Skeletal muscle cell (primary cell): Measurements from ENCODE around the gene FAM193B.
A peak's percentile ranks its signal among the peaks of the same experiment; 100 is the strongest.
"Not testable (repeated sequence)": the region's sequence is repeated elsewhere in the genome, so short reads cannot be mapped to it uniquely, and the experiment has no call there.

Source experiments
- DNase-seq: peaks from one replicate; pipeline ENCODE4 v3.0.0-alpha.2; 2010; ENCODE audit warnings: low read depth
- H3K4me3 ChIP-seq: 2 replicates; pipeline ENCODE4 v1.5.1; 2011; ENCODE audit warnings: low read depth, mild to moderate bottlenecking, control low read depth, low read length, moderate library complexity

Gene FAM193B

DNA sequence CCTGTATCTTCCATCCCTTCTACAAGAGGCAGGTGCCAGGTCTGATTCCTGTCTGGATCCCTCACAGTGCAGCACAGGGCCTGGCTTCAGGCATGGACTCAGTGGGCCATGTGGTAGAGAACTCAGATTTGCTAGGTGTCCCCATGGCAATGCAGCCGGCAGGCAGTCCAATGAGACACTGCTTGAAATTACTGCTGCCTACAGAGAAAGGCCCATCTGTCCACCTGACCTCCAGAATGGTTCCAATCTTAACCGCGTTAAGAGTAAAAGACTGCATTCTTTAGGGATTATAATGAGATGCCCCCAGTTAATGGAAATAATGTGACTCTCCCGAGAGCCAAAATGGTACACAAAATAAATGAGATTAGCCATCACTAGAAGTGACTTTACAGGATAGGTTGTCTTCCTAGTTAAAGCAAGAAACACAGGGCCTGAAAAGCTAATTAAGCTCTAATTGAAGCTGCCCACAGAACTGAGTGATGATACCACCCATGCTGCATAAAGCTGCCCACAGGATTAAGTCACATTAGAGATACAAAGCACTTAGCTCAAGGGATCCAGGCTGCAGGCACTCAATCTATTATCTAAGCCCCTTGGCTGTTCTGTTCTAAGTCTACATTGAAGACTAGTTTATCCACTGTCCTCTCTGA is 11.4 kb downstream of the FAM193B start:
- DNase-seq = no peak
- H3K4me3 ChIP-seq = no peak overlapping the region

DNA sequence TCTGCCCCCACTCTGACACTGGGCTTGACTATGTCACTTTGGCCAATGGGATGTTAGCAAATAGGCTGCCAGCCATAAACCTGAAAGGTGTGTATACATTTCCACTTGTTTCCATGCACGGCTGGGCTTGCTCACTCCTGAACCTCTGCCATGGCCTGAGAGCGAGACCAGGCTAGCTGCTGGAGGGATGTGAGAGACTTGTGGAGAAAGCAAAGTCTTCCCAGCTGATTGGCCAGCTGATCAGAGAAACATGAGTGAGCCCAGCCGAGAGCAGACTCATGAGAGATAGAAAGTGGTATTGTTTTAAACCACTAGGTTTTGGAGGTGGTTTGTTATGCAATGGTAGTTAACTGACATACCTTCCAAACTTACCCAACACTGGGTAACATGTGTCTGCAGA is 13.9 kb downstream of the FAM193B start:
- no peak overlapping the region for H3K4me3 ChIP-seq
- no peak for DNase-seq

DNA sequence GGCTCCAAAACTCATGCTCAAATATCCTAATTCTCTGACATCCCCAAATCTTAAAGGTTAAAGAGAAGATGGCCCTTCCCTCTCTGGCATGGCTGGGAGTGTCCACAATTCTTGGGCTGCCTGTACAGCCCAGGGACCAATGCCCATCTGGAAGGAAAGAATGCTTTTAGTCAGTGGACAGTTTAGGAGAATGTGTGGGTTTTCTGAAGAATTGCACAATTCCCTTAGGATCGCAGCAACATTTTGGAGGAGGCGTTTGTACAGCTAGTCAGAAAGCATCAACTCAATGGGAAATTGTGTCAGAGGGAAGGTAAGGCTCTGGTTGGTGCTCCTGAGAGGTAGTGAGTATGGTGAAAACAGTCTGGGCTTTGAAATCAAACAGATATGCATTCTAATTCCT is 15.0 kb downstream of the FAM193B start:
- no peak for DNase-seq
- no peak overlapping the region for H3K4me3 ChIP-seq

DNA sequence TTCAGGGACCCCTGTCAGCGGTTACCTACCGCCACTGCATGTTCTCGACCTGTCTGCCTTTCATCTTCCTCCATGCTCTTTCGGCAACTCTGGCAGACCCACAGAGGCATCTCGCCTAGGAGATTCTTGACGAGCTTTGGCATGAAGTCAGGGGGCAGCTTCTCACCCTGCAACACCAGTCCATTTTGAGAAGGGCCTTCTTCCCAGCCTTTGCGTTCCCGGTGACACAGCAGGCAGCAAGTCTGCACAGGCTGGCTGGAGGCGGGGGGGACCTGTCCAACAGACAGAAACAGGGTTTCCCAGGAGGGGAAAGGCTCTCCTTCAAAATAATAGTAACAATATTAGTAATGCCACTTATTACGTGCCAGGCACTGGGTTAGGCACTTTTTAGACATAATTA is 15.5 kb downstream of the FAM193B start:
- no peak overlapping the region for H3K4me3 ChIP-seq
- no peak for DNase-seq

DNA sequence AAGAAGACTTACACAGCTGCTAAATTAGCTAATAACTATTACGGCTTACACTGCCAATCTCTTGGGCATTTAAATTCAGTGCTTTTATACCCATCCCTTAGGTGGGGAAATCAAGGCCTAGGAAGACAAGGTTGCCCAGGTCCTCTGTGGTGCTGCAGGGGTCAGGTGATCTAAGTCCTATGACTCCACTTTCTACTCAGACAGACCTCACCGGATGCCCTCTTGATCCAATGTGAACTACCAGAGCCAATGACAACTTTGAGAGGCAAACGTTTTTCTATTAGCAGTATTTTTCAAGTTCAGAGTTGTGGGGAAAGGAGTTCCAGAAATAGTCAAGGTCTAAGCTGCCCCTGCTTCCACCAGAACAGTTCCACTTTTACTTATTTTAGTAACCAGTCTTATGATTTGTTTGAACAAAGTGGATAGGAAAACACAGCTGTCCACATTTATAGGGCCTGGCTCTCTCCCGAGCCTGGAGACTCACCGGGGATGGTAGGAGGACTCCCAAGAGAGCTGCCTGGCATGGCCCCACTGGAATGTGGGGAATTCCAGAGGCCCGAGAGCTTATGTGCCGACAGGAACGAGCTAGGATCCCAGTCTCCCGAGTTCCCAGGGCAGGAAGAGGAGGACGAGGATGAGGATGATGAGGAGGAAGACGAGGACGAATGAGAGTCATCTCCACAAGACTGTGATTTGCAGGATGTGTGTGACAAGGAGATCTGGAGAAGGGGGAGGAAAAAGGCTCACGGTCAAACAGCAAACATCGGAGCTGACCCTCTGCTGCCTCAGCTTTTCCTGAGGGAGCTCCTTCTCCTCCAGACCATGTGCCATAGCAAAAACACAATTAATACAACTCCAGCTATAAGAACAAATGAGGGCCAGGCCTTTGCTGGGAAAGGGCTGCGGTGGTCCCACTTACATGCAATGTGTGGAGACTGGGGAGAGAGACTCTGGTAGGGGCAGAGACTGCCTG is 16.7 kb downstream of the FAM193B start:
- H3K4me3 ChIP-seq = no peak overlapping the region
- peak; percentile 69 for DNase-seq

DNA sequence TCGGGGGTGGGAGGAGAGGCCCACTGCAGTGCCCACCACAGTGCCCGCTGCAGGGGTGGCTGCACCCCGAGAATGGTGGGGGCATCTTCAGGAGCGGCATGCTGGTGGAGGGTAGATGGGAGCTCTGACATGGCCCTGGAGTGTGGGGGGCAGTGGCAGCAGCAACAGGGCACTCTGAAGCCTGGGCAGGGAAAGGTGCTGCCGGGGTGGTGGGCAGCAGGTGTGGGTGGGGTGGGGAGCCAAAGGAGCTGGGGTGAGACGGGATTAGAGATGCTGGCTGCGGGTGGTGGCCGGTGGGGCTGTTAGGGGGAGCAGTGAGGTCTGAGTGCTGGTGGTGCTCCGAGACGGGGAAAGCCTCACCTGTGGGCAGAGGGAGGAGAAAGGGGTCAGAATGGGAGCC is 18.0 kb downstream of the FAM193B start:
- no peak for DNase-seq

DNA sequence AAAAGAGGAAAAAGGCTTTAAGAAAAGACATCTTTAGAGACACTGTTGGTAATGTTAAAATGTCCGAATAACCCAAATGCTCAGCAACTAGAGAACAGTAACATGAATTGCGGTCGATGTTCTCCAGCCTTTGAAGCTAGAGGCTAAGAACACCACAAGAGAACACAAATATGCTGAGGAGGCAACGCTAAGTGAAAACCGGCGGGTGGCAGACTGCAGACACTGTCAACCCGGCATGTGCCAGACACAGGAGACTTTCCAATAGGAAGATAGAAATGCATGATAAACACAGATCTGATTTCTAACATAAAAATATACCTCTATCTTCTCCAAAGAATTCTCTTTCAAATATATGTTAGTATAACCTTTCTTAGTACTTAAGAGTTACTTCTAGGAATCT is 19.2 kb downstream of the FAM193B start:
- DNase-seq = no peak
- H3K4me3 ChIP-seq = no peak overlapping the region

More for the DNA sequence above, 18.0 kb downstream of the FAM193B start:
- no peak overlapping the region for H3K4me3 ChIP-seq

DNA sequence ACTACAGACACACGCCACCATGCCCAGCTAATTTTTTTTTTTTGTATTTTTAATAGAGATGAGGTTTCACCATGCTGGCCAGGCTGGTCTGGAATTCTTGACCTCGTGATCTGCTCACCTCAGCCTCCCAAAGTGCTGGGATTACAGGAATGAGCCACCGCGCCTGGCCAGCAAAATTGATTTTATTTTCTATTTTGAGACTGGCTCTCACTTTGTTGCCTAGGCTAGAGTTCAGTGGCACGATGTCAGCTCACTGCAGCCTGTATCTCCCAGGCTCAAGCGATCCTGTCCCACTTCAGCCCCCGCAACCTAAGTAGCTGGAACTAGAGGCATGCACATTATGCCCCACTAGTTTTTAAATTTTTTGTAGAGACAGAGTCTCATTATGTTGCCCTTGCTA is 19.9 kb downstream of the FAM193B start:
- DNase-seq, H3K4me3 ChIP-seq: not testable (repeated sequence)

DNA sequence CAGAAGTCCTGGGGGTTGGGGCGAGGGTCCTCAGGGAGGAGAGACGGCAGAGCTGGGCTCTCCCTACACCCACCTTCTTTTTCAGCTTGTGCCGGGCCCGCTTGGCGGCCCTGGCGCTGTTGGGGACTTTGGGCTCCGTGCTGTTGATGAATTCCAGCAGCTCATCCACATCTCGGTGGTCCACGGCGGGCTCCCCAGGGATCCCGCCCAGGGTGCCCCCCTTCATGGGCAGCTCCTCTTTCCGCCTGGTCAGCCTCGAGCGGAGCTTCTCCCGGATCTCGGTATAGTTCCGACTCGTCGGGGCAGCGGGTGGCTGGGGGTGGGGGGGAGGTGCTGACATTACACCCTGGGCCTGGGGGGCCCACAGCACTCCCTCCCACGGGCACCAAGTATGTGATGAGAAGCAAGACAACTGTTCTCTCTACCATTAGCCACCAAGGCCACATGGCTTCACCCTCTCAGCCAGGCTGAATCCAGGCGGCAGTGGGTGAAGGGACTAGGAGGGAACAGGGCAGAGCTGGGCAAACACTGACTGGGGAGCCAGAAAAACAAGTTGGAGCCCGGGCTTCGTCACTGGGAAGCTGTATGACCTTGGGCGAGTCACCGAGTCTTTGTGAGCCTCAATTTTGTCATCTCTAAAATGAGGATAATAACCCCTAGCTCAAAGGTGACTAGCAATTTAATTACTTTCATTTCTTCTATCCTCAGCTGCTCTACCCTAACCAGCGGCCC is 23.0 kb downstream of the FAM193B start:
- no peak for DNase-seq
- no peak overlapping the region for H3K4me3 ChIP-seq

DNA sequence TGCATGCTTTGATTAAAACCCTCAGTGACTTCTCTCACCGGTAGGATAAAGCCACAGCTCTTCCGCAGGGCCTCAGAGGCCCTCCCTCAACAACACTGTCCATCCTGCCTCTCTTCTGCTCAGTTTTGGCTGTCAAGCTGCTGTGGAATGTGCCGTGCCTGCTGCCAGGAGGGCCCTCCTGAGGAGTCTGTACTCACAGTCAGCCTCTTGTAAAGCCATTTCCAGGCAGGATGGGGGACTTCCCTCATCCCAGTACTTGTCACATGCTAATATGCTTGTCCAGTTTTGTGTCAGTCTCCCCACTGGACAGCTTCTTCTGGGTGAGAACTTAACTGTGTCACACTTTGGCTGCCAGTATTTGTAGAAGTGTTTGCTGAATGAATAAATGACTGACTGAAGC is 23.7 kb downstream of the FAM193B start:
- no peak for DNase-seq

DNA sequence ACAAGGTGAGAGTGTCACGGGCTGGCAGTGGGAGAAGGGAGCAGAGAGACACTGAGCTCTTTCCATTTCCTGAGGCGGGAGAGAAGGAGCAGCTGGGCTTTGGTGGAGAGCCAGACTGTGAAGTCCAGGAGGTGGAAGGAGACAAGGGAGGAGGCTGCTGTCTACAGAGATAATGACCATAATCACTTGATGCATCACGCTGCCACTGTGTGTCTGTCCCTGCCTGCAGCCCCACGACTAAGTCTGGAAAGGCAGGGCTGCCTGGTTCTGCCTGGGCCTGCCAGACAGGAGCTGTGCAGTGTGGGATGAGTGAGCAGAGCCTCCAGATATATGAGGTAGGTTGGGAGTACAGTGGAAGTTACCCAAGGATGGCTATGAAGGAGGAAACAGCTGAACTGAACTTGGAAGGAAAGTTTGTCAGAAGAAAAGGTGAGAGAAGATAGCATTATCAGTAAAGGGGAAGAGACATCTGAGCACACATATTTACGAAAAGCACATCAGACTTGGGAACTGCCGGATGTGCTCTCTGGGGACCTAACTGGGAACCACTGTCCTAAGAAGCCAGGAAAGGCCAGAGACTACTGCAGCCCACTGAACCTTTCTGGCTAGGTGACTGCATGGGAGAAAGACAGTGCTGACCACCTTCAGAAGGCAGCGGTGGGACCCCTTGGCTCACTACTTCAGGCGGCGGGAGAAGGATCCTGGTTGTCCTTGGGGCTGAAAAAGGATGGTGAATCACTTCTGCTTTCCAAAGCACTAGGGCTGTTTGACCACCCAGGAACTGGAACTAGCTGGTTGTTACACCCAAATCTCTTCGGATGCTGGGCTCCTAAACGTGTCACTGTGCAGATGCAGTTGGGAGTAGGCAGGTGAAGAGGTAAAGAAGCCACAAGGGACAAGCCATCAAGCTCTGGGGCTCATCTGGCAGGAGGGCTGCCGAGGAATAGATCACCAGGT is 24.8 kb downstream of the FAM193B start:
- no peak overlapping the region for H3K4me3 ChIP-seq
- no peak for DNase-seq

More for the DNA sequence above, 23.7 kb downstream of the FAM193B start:
- no peak overlapping the region for H3K4me3 ChIP-seq

DNA sequence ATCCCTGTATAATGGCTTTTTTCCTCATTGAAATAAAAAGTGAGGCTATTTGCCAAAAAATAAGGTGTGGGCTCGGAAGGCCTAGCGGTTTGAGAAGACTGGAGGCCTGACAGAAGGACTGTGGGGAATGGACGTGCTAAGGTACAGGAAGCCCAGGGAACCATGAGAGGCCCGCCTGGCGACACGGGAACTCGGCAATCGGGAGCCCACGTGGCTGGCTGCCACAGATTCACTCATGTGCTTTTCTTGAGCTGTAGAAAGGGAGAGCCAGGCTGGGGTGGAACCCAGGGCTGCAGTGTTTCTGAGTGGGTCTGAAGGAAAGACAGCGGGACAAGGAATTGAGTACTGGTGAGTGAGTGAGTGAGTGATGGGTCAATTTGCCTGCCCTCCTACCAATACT is 25.7 kb downstream of the FAM193B start:
- H3K4me3 ChIP-seq = no peak overlapping the region
- DNase-seq = no peak

DNA sequence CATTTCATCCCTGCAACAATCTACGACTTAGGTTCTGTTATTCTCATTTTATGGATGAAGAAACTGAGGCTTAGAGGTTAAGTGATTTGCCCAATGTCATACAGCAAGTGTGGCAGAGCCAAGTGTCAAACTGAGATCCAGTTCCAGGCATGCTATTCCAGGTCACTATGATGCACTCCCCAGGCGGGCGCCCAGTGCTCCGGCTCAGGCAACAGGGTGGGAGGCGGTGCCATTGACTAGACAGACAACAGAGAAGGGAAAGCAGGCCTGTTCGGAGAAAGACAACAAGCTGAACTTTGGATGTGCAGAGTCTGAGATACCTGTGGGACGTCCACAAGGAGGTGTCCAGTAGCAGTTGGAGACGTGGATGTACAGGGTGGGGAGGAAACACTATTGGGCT is 26.8 kb downstream of the FAM193B start:
- no peak for DNase-seq
- H3K4me3 ChIP-seq = no peak overlapping the region

DNA sequence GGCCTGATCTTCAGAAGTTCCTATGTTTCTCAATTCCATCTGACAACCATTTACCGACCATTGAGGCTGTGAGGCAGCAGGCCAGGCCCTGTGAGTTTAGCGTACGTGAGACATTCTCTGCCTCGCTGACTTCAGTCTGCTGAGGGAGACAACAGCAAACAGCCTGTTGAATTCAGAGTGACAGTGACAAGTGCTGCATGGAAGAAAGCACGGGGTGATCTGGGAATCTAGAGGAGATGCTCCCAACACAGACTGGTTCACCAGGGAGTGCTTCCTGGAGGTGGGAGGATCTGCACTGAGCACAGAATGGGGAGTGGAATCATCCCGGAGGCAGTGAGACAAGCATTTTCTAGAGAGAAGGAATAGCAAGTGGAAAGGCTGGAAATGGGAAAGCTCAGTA is 27.6 kb downstream of the FAM193B start:
- H3K4me3 ChIP-seq = no peak overlapping the region
- DNase-seq = no peak

DNA sequence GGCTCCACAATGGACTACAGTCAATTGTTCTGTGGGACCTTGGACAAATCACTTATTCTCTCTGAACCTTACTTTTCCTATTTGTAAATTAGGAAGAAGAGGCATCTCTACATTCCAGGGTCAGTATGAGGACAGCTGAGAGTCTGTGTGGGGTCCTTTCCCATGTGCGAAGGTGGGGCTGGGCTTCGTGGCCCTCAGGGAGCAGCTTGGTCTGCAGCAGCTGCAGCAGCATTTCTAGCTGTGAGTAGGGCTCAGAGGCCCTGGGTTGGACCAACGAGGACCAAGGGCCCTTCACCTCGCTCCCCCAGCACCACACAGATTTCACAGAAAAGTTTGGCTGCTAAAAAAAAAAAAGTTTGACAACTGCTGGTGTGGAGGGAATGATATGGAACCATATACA is 28.2 kb downstream of the FAM193B start:
- H3K4me3 ChIP-seq = no peak overlapping the region

DNA sequence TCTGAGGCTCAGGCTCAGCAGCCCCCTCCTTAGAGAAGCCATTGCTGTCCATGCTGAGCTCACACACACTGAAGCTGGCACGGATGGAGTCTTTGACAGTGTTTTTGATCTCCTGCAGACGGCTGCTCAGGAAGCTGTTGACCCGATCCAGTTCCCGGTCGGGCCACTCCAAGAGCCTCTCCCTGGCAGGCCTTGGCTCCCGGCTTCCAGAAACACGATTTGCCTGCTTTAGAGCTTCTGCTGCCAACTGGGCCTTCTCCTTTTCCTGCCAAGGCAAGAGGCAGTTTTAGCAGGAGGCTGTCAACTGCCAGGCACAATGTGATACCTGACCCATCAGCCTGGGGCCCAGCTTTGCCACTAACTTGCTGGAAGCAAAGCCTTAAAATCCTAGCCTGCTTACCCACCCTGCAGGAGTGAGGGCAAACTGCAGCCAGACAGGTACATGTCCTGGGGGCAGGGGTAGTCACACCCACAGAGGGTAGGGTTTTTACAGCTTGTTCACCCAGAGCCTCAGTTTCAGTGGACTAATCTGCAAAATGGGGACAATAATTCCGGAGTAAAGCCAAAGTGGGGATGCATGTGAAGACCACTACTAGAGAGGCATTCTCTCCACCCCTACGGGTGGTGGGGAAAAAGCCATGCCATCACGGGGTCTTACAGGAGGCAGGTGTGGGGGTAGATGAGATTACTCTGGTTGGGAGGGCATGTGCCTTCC is 29.3 kb downstream of the FAM193B start:
- no peak overlapping the region for H3K4me3 ChIP-seq
- no peak for DNase-seq

More for the DNA sequence above, 28.2 kb downstream of the FAM193B start:
- DNase-seq = no peak

DNA sequence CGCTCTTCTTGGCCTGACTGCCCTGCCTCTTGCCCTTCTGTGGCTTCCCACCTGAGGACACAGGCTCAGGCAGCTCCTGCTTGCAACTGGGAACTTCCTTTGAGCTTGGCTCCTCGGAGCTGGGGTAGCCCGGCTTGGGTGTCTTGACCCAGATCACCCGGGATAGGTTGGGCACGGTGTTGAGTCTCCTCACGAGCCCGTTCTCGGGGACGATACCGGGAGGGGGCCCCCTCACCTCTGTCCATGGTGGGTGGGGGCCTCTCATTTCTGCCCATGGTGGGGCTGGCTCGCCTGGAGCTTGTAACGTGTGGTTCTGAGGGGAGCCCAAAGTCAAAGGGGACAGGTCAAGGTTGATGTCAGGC is 29.8 kb downstream of the FAM193B start:
- H3K4me3 ChIP-seq = no peak overlapping the region
- DNase-seq = no peak

DNA sequence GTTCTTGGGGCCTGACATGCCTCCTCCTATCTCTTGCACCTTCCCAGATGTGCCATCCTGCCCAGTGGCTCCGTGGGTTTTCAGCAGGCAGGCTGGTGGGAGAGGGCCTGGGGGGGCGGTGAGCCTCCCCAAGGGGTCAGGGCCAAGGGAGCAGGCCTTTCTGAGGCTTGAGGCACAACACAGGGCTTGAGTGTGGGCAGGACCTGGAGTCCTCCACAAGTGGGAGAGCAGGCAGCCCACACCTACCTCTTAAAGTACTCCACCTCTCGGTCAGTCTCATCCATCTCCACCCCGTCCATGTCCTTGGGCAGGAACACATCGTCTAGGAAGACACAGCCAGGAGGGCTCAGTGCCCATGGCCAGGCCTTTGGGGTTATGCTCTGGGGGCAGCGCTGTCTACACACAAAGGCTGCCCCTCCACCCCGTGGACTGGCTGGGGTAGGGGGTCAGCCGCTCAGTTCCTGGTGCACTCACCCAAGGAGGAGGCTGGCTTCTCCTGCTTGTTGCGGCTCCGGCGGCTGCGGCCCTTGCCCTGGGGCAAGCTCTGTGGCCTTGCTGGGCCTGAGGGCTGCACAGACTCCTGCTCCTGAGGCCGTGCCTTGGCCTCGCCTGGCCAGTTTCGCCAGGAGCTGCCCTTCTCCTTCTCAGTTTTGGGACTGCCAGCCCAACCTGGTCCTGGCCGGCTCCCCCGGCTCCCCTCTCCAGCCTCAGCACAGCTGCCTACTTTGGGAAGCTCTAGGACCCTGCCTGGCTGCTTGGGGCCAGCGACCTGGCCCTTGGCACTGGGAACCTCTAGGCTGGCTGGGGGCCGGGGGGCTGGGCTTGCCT is 30.4 kb downstream of the FAM193B start:
- H3K4me3 ChIP-seq = no peak overlapping the region
- no peak for DNase-seq
